GM18519 (cell line): Measurements from ENCODE around the gene LRP1B.
"Not testable (repeated sequence)": the region's sequence is repeated elsewhere in the genome, so short reads cannot be mapped to it uniquely, and the experiment has no call there.

Source experiments
- ATAC-seq: cut with Tn5 transposase; IDR thresholded peaks from one replicate; pipeline ENCODE4 v1.9.1; 2021; ENCODE audit warnings: mild to moderate bottlenecking, moderate library complexity; ENCODE audit not compliant: unreplicated experiment, low FRiP score

The LRP1B gene

DNA sequence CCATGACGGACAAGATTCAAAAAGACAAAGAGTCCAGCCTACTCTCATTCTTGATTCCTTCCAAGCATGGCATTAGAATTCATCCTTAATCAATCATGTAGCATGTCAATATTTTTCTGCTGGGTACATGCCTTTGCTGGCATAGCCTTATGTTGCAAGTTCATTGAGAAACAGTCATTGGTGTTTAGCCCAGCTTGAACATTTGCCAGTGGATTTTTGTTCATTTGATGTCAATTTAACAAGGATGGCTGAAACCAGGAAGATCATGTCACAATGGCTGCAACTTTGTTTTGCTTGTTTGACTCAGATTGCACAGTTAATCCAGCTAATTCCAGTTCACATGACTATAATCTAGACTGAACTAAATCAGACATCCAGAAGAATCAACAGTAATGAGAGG lies 1132.2 kb downstream of the LRP1B start:
- ATAC-seq = no peak

- no peak for ATAC-seq
Observed at GRCh38 chr2:140998017-140998416, 1132.8 kb downstream of the LRP1B start.

- no peak for ATAC-seq
Observed at GRCh38 chr2:140994856-140995255, 1136.0 kb downstream of the LRP1B start.

DNA sequence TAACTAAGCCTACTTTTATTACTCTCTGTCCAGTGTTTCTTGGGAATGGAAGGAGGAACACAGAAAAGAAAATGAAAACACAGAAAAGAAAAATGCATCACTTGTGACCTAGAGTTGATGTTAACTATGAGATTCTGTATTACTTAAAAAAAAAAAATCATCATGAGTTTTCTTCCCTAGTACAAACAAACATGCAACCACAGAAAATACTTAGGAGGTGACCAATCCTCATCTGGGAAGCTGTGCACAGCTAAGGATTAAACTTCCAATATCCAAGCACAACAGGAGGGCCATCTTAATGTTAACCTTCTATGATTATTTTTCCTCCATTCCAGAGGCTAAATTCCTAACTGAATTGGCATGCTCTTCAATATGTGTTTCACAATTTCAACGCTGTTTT lies 1140.4 kb downstream of the LRP1B start:
- no peak for ATAC-seq

DNA sequence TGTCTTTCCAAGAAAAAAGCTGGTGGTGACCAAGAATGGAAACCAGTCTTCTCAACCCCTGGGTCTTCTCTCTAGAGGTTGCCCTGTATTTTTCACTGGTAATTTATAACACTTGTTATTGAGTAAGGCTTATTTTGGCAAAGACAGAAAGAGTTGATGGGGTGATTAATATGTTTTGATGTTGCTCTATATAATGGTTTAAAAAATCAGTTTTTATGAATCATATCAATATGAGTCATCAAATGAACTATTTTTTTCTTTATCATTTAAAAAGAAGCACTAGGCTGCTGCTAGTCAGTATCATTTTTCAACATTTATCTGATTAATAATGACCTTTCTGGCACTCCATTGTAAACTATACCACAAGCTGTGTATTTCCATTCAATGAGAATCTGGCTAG lies 1142.2 kb downstream of the LRP1B start:
- no peak for ATAC-seq

- no peak for ATAC-seq
Observed at GRCh38 chr2:140986456-140986855, 1144.4 kb downstream of the LRP1B start.

- ATAC-seq = no peak
Observed at GRCh38 chr2:140975237-140975636, 1155.6 kb downstream of the LRP1B start.

DNA sequence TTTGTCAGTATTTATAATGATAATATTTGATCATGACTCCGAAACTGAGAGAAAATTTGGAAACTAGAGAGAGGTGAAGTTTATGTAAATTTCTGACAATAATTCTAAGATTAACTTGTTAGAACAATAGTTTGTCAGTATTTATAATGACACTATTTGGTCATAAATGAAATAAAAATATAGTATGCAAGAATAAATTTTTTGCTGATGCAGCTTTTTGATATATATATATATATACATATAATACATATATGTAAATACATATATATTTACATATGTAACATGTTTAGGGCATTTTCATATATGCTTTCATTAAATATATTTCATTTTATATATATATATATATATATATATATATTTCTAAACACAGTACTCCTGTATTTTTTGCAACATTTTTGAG lies 1158.1 kb downstream of the LRP1B start:
- ATAC-seq = no peak

DNA sequence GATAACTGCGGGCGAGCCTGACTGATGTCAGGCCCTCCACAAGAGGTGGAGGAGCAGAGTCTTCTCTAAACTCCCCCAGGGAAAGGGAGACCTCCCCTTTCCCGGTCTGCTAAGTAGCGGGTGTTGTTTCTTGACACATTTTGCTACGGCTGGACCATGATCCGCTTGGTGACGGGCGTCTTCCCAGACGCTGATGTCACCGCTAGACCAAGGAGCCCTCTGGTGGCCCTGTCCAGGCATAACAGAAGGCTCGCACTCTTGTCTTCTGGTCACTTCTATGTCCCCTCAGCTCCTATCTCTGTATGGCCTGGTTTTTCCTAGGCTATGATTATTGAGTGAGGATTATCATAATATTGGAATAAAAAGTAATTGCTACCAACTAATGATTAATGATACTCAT lies 1166.5 kb downstream of the LRP1B start:
- not testable (repeated sequence) for ATAC-seq

DNA sequence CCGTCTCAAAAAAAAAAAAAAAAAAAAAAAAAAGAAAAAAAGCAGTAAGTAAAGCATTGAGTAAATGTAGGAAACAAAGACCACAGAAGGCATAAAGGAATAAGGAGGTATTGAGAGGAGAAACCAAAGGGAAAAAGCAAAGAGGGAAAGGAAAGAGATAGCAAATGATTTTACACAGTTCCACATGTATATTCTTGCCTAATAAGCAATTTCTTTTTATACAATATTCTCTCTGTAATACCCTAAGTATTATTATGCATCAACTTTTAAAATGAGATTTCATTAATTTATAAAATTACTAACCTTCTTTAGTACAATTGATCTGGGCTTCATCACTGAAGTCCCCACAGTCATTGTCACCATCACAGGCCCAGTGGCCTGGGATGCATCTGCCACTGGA lies 1180.9 kb downstream of the LRP1B start:
- no peak for ATAC-seq

DNA sequence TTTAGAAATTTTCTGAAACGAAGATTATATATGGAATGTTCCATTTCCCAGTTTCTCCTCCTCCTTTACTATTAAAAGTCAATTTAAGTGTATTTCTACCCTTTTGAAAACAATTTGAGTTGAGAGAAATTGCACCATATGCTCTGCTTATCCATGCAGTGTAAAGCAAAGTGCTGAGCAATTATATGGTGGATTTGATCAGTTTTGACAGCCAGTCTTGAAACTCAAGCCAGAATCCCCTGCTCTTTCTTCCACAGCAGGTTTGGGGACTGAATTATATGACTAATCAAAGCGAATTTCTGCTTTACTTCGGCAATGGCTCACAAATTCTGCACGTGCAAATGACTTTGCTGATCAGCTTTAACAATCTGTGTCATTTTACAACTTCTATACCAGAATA lies 1183.6 kb downstream of the LRP1B start:
- no peak for ATAC-seq

GRCh38 chr2:140943867-140944266 lies 1186.9 kb downstream of the LRP1B start:
- ATAC-seq = no peak

DNA sequence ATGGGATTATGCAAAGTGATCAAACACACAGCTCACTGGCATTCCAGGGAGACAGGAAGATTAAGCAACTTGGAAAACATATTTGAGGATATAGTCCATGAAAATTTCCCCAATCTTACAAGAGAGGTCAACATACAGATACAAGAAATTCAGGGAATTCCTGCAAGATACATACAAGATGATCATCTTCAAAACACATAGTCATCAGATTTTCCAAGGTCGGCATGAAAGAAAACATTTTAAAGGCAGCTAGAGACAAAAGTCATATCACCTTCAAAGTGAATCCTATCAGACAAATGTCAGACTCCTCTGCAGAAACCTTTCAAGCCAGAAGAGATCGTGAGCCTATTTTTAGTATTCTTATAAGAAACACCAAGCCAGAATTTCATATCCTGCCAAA lies 1188.5 kb downstream of the LRP1B start:
- ATAC-seq = no peak

DNA sequence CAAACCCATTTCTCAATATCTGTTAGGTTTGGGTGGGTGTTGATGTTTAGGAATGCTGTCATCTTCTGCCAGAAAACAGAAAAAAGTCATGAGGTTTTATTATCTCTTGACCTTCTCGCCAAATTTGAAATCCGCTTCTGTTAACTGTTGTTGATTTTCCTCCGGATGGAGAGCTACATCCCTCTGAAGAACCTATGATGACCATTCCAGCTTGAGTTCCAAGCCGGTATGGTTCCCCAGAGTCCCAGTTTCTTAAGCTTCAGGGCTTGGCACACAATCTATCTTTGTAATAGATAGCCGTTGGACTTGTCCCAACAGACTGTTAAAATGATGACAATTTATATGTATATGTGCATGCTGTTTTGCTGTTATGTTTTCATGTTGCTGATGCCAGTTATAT lies 1201.0 kb downstream of the LRP1B start:
- ATAC-seq = no peak

DNA sequence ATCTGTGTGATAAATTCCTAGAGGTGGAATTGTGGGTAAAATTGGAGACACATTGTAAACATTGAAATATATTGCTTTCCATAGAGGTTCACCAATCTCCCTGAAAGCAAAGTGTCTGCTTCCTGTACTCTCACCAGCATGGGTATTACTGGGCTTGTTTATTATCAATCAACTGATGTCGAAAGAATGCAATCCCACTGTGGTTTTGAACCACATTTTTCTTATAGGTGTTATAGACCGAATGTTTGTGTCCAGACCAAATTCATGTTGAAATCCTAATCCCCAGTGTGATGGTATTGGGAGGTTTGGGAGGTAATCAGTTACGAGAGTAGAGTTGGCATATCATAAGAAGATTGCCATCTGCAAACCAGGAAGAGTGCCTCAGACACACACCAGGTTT lies 1212.4 kb downstream of the LRP1B start:
- ATAC-seq = no peak

DNA sequence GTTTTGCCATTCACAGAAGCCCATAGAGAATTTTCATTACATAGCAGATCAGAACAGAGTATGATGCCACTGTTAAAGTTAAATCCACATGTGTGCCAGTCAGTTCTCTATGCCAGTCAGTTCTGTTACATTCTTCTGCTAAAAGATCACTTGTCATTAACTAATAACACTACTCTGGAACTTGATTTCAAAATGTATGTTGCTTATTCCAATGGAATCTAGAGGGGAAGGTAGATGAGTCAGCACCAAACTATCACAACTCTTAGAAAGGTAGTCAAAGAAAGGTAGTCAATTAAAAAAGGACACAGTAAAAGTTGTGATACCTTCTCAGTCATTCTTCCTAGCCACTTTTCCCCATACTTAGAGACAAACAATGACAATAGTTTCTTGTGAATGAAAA lies 1214.4 kb downstream of the LRP1B start:
- ATAC-seq = no peak

DNA sequence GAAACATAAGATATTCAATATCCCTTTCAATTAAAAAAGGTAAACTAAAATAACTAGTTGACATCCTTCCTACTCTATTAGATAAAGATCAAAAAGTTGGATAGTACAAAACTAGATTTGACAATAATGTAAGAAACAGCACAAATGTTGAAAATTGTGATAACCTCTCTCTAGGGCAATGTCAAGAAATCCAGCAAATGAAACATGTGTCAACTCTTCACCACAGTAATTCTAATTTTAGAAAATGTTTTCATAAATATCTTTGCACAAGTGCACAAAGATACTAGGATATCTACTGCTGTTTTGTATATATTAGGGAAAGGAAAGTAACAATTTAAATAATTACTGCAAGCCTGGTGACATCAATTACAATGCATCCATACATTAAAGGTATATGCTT lies 1220.1 kb downstream of the LRP1B start:
- no peak for ATAC-seq

- ATAC-seq = no peak
Observed at GRCh38 chr2:140905083-140905781, 1225.6 kb downstream of the LRP1B start.

DNA sequence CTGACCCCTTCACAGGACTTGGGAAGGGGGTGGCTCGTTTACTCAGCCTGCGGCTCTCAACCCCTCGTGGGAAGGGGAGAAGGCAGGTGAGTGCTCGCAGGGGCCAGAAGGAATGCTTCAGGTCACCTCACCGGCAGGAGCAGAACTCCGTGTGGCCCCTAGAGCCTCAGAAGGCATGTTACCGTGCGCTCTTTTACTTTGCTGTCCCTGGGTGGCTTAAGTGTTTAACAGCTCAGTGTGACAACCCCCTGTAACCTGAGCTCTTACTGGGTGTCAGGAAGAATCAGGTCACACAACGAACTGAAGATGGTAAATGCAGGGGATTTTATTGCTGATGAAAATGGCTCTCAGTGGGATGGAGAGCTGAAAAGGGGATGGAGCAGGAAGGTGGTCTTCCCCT lies 1235.4 kb downstream of the LRP1B start:
- no peak for ATAC-seq

GRCh38 chr2:140893685-140894084 lies 1237.1 kb downstream of the LRP1B start:
- ATAC-seq = no peak

- ATAC-seq = no peak
Observed at GRCh38 chr2:140892911-140893637, 1237.7 kb downstream of the LRP1B start.

- ATAC-seq = no peak
Observed at GRCh38 chr2:140892436-140892835, 1238.4 kb downstream of the LRP1B start.
